ENCODE measurements around the gene PTPRM. TPM values are rescaled to one million over a fixed set of nuclear protein-coding genes. Genes with fewer than 3 reads are reported as not detected.

The PTPRM gene
- total RNA-seq, 1 experiment from 2014 or later = 6.2 TPM

DNA sequence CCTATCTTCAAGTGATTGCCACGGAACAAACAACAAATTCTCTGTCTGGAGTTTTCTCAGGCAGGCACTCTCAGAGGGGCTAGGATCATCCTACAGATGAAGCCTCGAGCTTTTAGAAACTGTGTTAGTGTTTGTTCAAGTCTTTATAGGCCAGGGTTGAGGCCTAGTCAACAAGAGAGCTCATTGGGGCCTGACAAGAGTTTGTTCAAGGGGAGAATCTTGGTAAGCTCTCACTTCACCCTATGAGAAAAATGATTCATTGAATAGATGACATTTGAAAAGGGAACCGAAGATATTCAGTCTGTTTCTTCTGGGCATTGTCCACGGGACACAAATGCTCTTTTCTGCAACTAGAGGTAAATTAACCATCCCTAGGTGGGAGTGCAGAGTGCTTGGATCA, 476.9 kb downstream of the PTPRM start:
- Histone ChIP-seq H4K91ac (ENCODE audit: insufficient read length, low read depth, low read length) (no peak overlapping the region), H2BK12ac (ENCODE audit: insufficient read length, low read depth, low read length) (no peak overlapping the region), H3K9ac (ENCODE audit: extremely low read depth, insufficient read length, low read length) (no peak overlapping the region), H3K9me3 (ENCODE audit: control insufficient read depth, low read depth, low read length) (no peaks in the 10 kb centered on the region), H3K23me2 (ENCODE audit: insufficient read length, low read depth, low read length, poor library complexity, severe bottlenecking) (no peaks in the 10 kb centered on the region), H3K79me2 (ENCODE audit: insufficient read depth, low read length) (no peaks in the 10 kb centered on the region; the same call in 1 of the 2 replicates), H3K27me3 (ENCODE audit: insufficient read depth, low read length) (no peaks in the 10 kb centered on the region), H3K18ac (ENCODE audit: insufficient read length, low read depth, low read length) (no peak overlapping the region), H2AFZ (ENCODE audit: low read length) (no peak overlapping the region), H2BK120ac (ENCODE audit: low read depth, low read length, poor library complexity, severe bottlenecking) (no peak overlapping the region), H3K4me1 (ENCODE audit: insufficient read depth, low read length) (no peaks in the 10 kb centered on the region), H2BK15ac (ENCODE audit: low read depth, low read length) (no peak overlapping the region), H3K14ac (ENCODE audit: insufficient read depth, low read length) (no peak overlapping the region), H4K8ac (replicated peaks; ENCODE audit: insufficient read length, low read depth, low read length) (no peak overlapping the region), H4K20me1 (ENCODE audit: control insufficient read depth, insufficient read depth, insufficient read length) (no peaks in the 10 kb centered on the region), H3K56ac (ENCODE audit: insufficient read length, low read depth, low read length) (no peak overlapping the region), H3K23ac (ENCODE audit: insufficient read length, low read depth, low read length) (no peak overlapping the region), H4K5ac (ENCODE audit: insufficient read length, low read depth, low read length) (no peak overlapping the region), H2BK5ac (ENCODE audit: insufficient read length, low read length) (no peak overlapping the region), H3K4me2 (ENCODE audit: insufficient read depth, insufficient read length, low read length) (no peak overlapping the region), H3K79me1 (ENCODE audit: insufficient read depth, low read depth, low read length, poor library complexity, severe bottlenecking) (no peaks in the 10 kb centered on the region), H3K27ac (ENCODE audit: insufficient read length, low read depth, low read length) (no peak overlapping the region), H2AK5ac (ENCODE audit: insufficient read length, low read length) (no peak overlapping the region), H3T11ph (ENCODE audit: low read length) (no peak overlapping the region), H2BK20ac (ENCODE audit: low read depth, low read length, poor library complexity, severe bottlenecking) (no peak overlapping the region), H3K4ac (ENCODE audit: low read depth, low read length) (no peak overlapping the region)
- no peaks in the 10 kb centered on the region for H3K27me3 Mint-ChIP-seq (ENCODE audit: low read depth)
- peaks cover 10 to 15% of the 10 kb centered on the region in 2 experiments for H3K4me1 Mint-ChIP-seq
- no peak for DNase-seq
- H3K9me3 Mint-ChIP-seq = no peaks in the 10 kb centered on the region
- TF ChIP-seq, protein P1, sequence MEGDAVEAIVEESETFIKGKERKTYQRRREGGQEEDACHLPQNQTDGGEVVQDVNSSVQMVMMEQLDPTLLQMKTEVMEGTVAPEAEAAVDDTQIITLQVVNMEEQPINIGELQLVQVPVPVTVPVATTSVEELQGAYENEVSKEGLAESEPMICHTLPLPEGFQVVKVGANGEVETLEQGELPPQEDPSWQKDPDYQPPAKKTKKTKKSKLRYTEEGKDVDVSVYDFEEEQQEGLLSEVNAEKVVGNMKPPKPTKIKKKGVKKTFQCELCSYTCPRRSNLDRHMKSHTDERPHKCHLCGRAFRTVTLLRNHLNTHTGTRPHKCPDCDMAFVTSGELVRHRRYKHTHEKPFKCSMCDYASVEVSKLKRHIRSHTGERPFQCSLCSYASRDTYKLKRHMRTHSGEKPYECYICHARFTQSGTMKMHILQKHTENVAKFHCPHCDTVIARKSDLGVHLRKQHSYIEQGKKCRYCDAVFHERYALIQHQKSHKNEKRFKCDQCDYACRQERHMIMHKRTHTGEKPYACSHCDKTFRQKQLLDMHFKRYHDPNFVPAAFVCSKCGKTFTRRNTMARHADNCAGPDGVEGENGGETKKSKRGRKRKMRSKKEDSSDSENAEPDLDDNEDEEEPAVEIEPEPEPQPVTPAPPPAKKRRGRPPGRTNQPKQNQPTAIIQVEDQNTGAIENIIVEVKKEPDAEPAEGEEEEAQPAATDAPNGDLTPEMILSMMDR (conservative IDR thresholded peaks at IDR 0.05) = no peak
- H3K27ac Mint-ChIP-seq = no peak overlapping the region
- H3K4me3 Mint-ChIP-seq = no peak overlapping the region
- WGBS (ENCODE audit: extremely low coverage, insufficient read length, low lambda C conversion rate) = no CpG with 5 or more reads among the region's 4 CpGs
- no peaks in the 10 kb centered on the region for H3K36me3 Mint-ChIP-seq (ENCODE audit: insufficient read depth in 1 of 3, low read depth in 3 of 3)
